Aorta (tissue), 5 donors: Measurements from ENCODE around the gene GAL3ST2. TPM values are rescaled to one million over a fixed set of nuclear protein-coding genes. Genes with fewer than 3 reads are reported as not detected.
A peak's percentile ranks its signal among the peaks of the same experiment; 100 is the strongest.

Experiments
- ATAC-seq: fragments of 200-7000 bp; cut with Tn5 transposase; one replicate; pipeline ENCODE4 v1.9.1; 2022; ENCODE audit warnings: moderate library complexity; ENCODE audit not compliant: low FRiP score
- DNase-seq, 2 donors: peaks; one replicate each; pipeline ENCODE4 v3.0.0-alpha.2; 2020
- H3K27ac ChIP-seq, 2 donors: one replicate each; pipeline ENCODE4 v1.5.1; 2013; ENCODE audit warnings: low read length in 2 of 2, mild to moderate bottlenecking in 2 of 2, moderate library complexity in 2 of 2, control low read depth in 1 of 2, inconsistent platforms in 1 of 2, low read depth in 1 of 2
- H3K27me3 ChIP-seq, 2 donors: one replicate each; pipeline ENCODE4 v1.6.1; 2013; ENCODE audit warnings: control low read depth in 1 of 2, low read length in 1 of 2, mild to moderate bottlenecking in 1 of 2, moderate library complexity in 1 of 2; ENCODE audit not compliant: insufficient read depth in 2 of 2, control insufficient read depth in 1 of 2
- H3K36me3 ChIP-seq, 2 donors: one replicate each; pipeline ENCODE4 v1.6.1; 2013; ENCODE audit warnings: control low read depth in 1 of 2, low read length in 1 of 2, mild to moderate bottlenecking in 1 of 2; ENCODE audit not compliant: insufficient read depth in 2 of 2, control insufficient read depth in 1 of 2
- H3K4me1 ChIP-seq, 2 donors: one replicate each; pipeline ENCODE4 v1.6.1; 2013; ENCODE audit warnings: low read length in 2 of 2, control low read depth in 1 of 2, mild to moderate bottlenecking in 1 of 2, moderate library complexity in 1 of 2; ENCODE audit not compliant: insufficient read depth in 2 of 2, control insufficient read depth in 1 of 2
- H3K4me3 ChIP-seq, 2 donors: one replicate each; pipeline ENCODE4 v1.5.1; 2013; ENCODE audit warnings: low read length in 2 of 2, control low read depth in 1 of 2, mild to moderate bottlenecking in 1 of 2
- H3K9me3 ChIP-seq: one replicate; pipeline ENCODE4 v1.6.1; 2013; ENCODE audit warnings: mild to moderate bottlenecking, low read length; ENCODE audit not compliant: control insufficient read depth
- WGBS, 2 donors: extraction: QIAGEN DNeasy Blood & Tissue Kit; methylation state at CpG; one replicate each; pipeline ENCODE4 v1.1.7; 2013; 5-methylcytosine and 5-hydroxymethylcytosine counted together
- intact Hi-C, 2 donors: fragments of 100-400 bp; cut with DNase I; formaldehyde crosslinking; loops; one replicate each; pipeline versions ENCODE4 v1.14.2 to v1.15.0; 2022
- polyA plus RNA-seq, 2 donors: library from polyadenylated mRNA; stranded (reverse); fragments of 200-250 nt; gene quantifications; one replicate each; pipeline ENCODE4 v1.2.3, GENCODE V29; 2013
- total RNA-seq, 2 donors: library from RNA; stranded (reverse); fragmentation: NEBNext Ultra II Directional; extraction: Animal tissue kit (Norgen Biotek cat#: 25700); gene quantifications; one replicate each; pipeline ENCODE4 v1.2.1, GENCODE V29; 2021
- donor health status: healthy with polysubstance abuse.
- donor health status: Bipolar disorder and iron deficiency.
- donor health status: DM: no; HTN: no; CAD: no.
- donor health status: DM: no; HTN: no; CAD: no.
- donor health status: DM: yes; HTN: yes; CAD: no.

Gene GAL3ST2
- total and polyA plus RNA-seq, 4 donors = not detected

DNA sequence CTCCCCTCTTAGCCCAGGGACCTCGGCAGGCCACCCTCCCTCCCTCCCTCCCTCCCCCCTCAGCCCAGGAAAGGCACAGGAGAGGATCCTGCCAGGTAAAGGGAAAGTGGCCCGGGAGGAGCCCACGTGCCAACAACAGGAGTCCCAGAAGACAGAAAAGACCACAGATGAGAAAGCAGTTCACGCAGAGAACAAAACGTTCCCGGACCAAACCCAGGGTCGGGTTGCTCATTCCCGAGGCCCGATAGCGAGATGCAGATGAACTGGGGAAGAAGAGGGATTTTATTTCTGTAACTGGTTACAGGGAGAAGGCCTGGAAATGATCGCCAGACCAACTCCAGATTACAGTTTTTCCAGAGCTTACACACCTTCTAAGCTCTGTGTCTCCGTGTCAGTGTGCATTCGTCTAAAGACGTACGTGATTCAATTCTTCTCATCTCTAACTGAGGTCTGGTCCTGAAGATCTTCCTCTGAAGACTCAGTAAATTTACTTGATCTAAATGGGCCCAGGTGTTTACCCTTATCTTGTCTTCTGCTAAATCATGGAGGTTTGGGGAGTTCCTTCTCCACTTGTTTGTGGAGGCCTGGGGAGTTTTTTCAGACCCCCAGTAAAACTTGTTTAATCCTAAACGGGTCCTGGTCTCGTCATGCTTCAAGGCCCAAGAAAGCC lies 31.6 kb downstream of the GAL3ST2 start:
- DNase-seq = peak in 1 of 2 donors; percentile 42
- 88 to 89% methylated on average over 16 to 17 of the region's 17 CpGs for WGBS, 2 donors
- no peak for ATAC-seq
- Histone ChIP-seq H3K27ac (no peak overlapping the region), H3K4me1 (no peaks in the 10 kb centered on the region), H3K4me3 (no peak overlapping the region), H3K27me3 (no peaks in the 10 kb centered on the region), H3K36me3 (no peaks in the 10 kb centered on the region), H3K9me3 (no peaks in the 10 kb centered on the region)
- intact Hi-C loops = no loop called here

DNA sequence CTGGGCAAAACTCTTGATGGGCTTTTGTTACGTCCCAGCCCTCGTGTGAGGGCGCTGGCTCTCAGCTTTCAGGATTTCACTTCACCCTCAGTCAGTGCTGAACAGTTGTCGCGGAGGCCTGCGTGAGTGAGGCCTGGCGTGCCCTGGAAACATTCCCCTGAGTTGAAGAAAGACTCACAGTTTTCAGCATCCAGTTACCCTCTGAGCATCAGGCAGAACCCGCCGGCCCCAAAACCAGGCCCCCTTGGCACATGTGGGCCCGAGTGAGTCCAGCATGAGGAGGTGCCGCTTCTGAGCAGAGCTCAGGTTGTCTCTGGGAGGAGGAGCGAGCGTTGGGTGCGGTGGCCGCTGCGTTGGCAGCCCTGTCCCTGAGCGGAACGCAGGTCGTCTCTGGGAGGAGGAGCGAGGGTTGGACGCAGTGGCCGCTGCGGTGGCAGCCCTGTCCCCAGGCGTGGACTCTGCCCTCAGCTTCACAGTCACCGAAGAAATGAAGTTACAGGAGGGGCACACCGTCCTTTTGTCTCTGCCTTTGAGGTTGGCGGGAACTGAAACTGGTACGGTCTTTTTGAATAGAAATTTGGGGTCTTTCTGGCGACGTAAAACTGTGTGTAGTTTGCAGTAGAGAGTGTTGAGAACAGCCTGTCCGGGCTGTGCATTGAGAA lies 32.2 kb downstream of the GAL3ST2 start, which contains the start of gene NEU4:
Gene NEU4 (plus strand): TSS at position 473 of the 662 bp plus-strand sequence. CDS start 5,292 bp downstream, outside the sequence.
- no peak within 1 kb of the TSS for H3K27ac ChIP-seq
- DNase-seq = peak in 1 of 2 donors; percentile 69
- 90% methylated on average over 31 of the region's 31 CpGs for WGBS, 2 donors

DNA sequence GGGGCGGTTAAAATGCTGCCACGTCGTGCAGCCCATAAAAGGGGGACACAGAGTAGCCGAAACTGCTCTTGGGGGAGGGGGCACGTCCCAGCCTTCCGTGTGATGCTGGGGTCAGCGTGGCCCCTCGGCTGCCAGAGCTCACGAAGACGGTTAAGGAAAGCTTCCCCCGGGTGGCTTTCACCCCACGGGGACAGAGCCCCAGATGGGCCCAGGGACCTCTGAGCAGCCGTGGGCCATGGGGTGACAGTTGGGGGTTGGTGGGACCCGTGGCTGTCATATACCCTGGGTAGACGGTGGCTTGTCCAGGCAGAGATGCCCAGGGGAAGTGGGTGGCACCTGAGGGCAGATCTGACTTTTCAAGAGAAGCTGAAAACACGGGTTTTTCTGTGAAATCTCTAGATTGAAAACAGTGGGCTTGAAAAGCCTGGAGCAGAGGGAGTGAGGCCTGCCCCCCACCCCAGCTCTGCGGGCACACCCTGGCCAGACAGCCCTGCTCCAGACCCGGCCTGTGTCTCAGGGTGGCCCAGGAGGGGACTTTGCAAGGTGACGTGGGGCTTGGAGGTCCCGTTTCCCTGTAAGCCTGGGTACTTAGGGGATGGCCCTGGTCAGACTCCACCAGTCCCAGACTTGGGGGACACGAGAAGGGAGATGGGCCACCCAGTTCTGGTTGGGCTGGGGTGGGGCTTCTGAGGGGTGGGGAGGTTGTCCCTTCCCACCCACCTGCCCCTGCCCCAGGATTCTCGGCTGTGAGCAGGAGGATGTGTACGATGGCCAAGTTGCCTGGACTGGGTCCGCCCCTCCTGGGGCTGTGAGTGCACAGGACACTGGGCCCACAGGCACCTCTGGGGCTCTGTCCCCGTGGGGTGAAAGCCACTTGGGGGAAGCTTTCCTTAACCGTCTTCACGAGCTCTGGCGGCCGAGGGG lies 33.0 kb downstream of the GAL3ST2 start:
- Histone ChIP-seq H3K27ac (no peak overlapping the region), H3K36me3 (no peaks in the 10 kb centered on the region), H3K27me3 (no peaks in the 10 kb centered on the region), H3K4me3 (no peak overlapping the region), H3K4me1 (no peaks in the 10 kb centered on the region), H3K9me3 (no peaks in the 10 kb centered on the region)
- 88 to 89% methylated on average over 29 of the region's 29 CpGs for WGBS, 2 donors
- DNase-seq (peak in 1 of 2 donors; percentile 69), ATAC-seq (no peak)
- intact Hi-C loops = no loop called here

More for the DNA sequence above, 32.2 kb downstream of the GAL3ST2 start, which contains the start of gene NEU4:
- no peak within 1 kb of the TSS for H3K4me3 ChIP-seq
- H3K9me3 ChIP-seq = no peaks in the 10 kb centered on the region
- ATAC-seq = no peak
- H3K36me3 ChIP-seq = no peaks in the 10 kb centered on the region
- no peaks in the 10 kb centered on the region for H3K27me3 ChIP-seq
- intact Hi-C loops = no loop called here
- no peaks in the 10 kb centered on the region for H3K4me1 ChIP-seq

DNA sequence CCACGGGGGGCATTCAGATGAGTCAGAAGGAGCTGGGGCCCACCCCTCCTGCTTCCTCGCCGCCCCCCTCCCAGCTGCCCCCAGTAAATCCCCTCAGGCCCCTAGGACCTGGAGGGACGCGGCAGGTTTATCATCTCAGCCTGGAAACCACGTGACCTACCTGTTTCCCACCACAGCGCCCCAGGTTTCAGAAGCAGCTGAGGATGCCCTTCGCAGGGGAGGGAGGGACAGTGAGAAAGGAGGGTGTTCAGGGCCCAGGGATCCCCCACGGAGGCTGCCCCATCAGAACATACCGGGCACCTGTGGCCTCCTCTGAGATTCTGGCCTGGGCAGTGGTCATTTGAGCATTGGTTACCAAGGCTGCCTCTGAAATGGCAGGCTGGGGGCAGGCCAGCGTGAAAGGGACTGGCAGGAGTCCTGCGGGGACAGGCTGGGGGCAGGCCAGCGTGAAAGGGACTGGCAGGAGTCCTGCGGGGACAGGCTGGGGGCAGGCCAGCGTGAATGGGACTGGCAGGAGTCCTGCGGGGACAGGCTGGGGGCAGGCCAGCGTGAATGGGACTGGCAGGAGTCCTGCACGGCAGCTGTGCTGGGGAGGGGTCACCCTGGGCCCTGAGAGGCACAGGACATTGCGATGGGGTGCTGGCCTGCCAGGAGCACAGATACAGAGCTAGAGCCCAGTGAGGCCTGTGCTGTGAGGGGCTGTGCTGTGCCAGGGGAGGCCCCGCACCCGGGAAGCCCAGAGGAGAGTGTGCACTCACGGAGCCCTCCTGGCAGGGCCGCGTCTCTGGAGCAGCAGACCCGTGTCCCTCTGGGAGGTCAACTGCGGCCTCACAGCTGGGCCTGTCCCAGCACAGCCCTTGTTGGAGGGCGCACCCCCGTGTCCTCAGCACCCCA lies 33.9 kb downstream of the GAL3ST2 start:
- no peak overlapping the region for H3K4me3 ChIP-seq
- peak; percentile 33 for ATAC-seq
- H3K4me1 ChIP-seq = no peaks in the 10 kb centered on the region
- peak; percentile 34 to 75 for DNase-seq
- H3K27ac ChIP-seq = no peak overlapping the region
- intact Hi-C loops = no loop called here
- H3K36me3 ChIP-seq = no peaks in the 10 kb centered on the region
- no peaks in the 10 kb centered on the region for H3K9me3 ChIP-seq
- 35 to 39% methylated on average over 21 to 28 of the region's 28 CpGs for WGBS, 2 donors
- no peaks in the 10 kb centered on the region for H3K27me3 ChIP-seq

DNA sequence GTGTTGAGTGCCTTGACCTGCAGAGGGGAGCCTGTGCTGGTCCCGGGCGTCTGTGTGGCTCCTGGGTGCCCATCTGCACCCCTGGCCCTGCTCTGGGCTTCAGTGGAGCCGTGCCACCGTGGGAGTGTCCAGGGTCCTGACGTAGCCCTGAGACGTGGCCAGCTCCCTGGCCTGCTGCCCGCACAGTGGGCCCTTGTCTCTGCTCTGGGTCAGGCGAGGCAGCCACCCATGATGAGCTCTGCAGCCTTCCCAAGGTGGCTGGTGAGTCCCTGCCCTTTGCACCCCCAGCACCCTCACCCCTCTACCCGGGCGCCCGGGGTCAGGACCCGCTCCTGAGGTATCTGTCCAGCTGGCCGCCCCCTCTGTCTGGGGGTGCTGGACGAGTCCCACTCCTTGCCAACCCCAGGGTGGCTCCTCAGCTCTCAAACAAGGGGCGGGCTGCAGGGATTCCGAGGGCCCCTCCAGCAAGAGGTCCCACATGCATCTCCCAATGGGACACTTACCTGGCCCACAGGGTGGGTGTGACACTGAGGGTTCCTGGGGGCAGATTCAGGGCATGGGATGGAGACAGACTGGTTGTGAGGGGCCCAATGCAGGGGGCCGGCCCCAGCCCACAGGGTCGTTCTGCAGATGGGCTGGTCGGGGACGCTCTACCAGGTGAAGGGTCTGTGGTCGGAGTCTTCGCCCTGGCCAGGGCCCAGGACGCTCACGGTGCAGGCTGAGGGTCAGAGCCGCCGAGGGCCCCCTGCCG lies 34.8 kb downstream of the GAL3ST2 start:
- DNase-seq = peak; percentile 46 to 77
- no peaks in the 10 kb centered on the region for H3K4me1 ChIP-seq
- no peaks in the 10 kb centered on the region for H3K27me3 ChIP-seq
- ATAC-seq = peak; percentile 36
- H3K27ac ChIP-seq = no peak overlapping the region
- no peak overlapping the region for H3K4me3 ChIP-seq
- H3K9me3 ChIP-seq = no peaks in the 10 kb centered on the region
- no peaks in the 10 kb centered on the region for H3K36me3 ChIP-seq
- intact Hi-C loops = no loop called here
- 69 to 70% methylated on average over 25 to 27 of the region's 27 CpGs for WGBS, 2 donors

DNA sequence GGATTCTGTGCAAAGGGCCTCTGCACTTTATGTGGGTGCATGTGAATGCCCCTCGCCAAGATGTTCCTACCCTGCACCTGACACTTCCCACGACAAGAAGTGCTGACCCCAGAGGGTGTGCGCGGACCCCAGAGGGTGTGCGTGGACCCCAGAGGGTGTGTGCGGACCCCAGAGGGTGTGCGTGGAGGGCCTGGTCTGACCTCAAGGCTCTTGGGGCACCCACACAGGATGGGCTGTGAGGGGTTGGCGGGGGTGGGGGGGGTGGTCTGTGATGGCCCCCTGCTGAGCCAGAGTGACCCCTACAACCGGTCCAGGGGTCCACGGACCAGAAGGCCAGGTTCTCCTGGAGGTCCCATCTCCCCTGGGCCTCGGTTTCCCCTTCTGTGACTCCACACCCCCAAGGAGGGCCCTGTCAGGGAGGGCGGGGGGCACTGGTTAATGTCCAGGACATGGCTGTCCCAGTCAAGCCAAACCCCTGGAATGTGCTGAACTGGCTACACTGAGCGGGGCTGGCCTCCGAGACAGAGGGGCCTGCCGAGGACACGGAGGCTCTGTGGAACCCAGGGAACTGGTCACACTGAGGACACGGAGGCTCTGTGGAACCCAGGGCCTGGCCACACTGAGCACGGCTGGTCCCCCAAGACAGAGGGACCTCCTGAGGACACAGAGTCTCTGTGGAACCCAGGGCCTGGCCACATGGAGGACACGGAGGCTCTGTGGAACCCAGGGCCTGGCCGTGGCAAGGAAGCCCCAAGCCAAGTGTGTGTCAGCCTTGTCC lies 35.5 kb downstream of the GAL3ST2 start:
- H3K27me3 ChIP-seq = no peaks in the 10 kb centered on the region
- intact Hi-C loops = no loop called here
- no peaks in the 10 kb centered on the region for H3K36me3 ChIP-seq
- WGBS, 2 donors = 87 to 88% methylated on average over 20 of the region's 20 CpGs
- DNase-seq (peak; percentile 36 to 73), ATAC-seq (no peak)
- no peak overlapping the region for H3K4me3 ChIP-seq
- no peaks in the 10 kb centered on the region for H3K4me1 ChIP-seq
- no peaks in the 10 kb centered on the region for H3K9me3 ChIP-seq
- H3K27ac ChIP-seq = no peak overlapping the region
